Measurements from ENCODE around the gene DTX3. TPM values are rescaled to one million over a fixed set of nuclear protein-coding genes. Genes with fewer than 3 reads are reported as not detected.

The DTX3 gene
- total and polyA plus RNA-seq, 10 donors, result 13.7 to 30.7 (median 21.6) TPM

DNA sequence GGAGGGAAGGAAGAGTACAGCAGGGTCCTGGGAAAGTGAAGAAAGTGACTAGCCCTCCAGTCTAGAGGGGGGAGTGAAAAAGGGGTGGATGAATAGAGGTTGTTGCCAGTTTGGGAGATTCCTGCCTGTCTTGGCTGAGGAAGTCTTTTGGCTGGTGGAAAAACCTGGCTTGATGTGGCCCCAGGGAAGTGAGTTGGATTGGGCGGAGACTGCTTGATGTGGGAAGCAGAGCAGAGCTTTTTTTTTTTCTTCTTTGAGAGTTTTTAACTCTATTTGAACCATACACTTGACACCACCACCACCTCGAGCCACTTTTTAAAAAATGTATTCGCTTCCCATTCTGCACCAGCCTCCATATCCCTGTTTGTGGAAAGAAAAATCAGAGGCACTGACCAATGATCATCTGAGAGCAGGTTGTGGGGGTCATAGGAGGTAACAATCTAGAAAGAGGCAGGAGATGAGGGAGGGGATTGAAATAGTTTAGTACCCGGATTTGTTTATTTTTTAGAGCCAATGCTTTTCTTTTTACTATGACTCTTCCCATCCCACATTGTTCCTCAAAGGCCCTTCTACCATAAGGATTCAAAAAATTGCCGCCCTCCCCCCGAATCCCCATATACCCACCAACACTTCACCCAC lies 690 bp upstream of the DTX3 start:
- WGBS, 5 donors, result 50 to 58% (median 50%) methylated on average over 6 of the region's 6 CpGs
- peak overlapping the region; percentile 57 to 89 (median 82) for H3K27ac ChIP-seq
- no peaks in the 10 kb centered on the region for H3K9me3 ChIP-seq
- intact Hi-C loops (cut with DNase I; ENCODE audit: low total_unique reads), result no loop called here
- peaks cover 0 to 33% (median 7%) of the 10 kb centered on the region in 7 donors for H3K27me3 ChIP-seq (replicated peaks in 1 of 7)
- H3K4me3 ChIP-seq, result peak overlapping the region; percentile 44 to 81 (median 50)
- TF ChIP-seq, protein P1, sequence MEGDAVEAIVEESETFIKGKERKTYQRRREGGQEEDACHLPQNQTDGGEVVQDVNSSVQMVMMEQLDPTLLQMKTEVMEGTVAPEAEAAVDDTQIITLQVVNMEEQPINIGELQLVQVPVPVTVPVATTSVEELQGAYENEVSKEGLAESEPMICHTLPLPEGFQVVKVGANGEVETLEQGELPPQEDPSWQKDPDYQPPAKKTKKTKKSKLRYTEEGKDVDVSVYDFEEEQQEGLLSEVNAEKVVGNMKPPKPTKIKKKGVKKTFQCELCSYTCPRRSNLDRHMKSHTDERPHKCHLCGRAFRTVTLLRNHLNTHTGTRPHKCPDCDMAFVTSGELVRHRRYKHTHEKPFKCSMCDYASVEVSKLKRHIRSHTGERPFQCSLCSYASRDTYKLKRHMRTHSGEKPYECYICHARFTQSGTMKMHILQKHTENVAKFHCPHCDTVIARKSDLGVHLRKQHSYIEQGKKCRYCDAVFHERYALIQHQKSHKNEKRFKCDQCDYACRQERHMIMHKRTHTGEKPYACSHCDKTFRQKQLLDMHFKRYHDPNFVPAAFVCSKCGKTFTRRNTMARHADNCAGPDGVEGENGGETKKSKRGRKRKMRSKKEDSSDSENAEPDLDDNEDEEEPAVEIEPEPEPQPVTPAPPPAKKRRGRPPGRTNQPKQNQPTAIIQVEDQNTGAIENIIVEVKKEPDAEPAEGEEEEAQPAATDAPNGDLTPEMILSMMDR (IDR thresholded peaks at IDR 0.05 in 8 of 11, conservative IDR thresholded peaks at IDR 0.05 in 3 of 11), result no peak
- TF ChIP-seq POLR2AphosphoS5 (IDR thresholded peaks at IDR 0.05), result peak in 1 of 3 donors; percentile 16
- peaks cover 3 to 36% (median 24%) of the 10 kb centered on the region in 6 donors for H3K4me1 ChIP-seq
- no peak for DNase-seq
- peaks cover 0 to 56% (median 28%) of the 10 kb centered on the region in 6 donors for H3K36me3 ChIP-seq

DNA sequence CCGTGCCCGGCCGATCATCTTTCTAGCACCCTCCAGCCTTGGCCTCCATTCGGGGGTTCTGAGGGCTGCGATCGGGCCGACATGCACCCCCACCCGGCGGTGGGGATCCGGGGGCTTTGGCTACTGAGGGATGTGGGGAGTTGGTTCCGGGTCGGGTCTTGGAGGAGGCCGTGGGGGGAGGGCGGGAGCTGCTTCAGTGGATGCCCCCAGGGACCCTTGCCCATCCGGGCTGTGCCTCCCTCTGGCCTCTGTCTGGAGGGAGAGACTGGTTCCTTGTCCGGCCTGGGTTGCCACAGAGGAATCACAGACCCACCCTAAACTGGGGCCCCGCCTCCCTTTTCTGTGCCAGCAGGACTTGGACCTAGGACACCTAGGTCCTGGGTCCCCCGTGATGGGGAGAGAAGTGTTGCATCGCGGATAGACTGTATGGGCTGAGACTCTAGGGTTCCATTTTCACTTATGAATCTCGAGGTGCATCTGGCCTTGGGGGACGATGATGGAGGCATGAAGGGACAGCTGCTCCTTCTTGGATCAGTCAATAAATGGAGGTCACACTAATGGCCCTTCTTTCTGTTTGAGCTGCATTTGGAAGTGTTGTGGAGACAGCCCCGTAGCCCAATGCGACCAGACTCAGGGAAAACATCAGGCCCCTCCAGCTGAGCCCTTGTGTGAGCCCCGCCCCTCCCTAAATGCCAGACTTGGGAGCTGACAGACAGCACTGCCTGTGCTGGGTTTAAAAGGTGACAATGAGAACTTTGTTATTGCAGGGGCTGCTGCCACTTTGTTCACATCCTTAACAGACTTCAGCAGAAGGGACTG lies 577 bp downstream of the DTX3 start:
- Histone ChIP-seq H3K36me3 (peaks cover 0 to 43% (median 15%) of the 10 kb centered on the region in 6 donors), H3K9me3 (no peaks in the 10 kb centered on the region), H3K4me1 (peaks cover 4 to 41% (median 29%) of the 10 kb centered on the region in 6 donors), H3K27me3 (replicated peaks in 1 of 7) (peaks cover 0 to 43% (median 13%) of the 10 kb centered on the region in 7 donors), H3K4me3 (peak overlapping the region; percentile 44 to 81 (median 50)), H3K27ac (peak overlapping the region; percentile 57 to 89 (median 82))
- TF ChIP-seq POLR2AphosphoS5 (IDR thresholded peaks at IDR 0.05) (no peak), POLR2A (IDR thresholded peaks at IDR 0.05) (no peak)
- TF ChIP-seq, protein P1 (IDR thresholded peaks at IDR 0.05 in 8 of 11, conservative IDR thresholded peaks at IDR 0.05 in 3 of 11), result no peak
- intact Hi-C loops (cut with DNase I; ENCODE audit: low total_unique reads), result no loop called here
- no peak for DNase-seq
- WGBS, 5 donors, result 16 to 42% (median 19%) methylated on average over 12 to 25 of the region's 25 CpGs

DNA sequence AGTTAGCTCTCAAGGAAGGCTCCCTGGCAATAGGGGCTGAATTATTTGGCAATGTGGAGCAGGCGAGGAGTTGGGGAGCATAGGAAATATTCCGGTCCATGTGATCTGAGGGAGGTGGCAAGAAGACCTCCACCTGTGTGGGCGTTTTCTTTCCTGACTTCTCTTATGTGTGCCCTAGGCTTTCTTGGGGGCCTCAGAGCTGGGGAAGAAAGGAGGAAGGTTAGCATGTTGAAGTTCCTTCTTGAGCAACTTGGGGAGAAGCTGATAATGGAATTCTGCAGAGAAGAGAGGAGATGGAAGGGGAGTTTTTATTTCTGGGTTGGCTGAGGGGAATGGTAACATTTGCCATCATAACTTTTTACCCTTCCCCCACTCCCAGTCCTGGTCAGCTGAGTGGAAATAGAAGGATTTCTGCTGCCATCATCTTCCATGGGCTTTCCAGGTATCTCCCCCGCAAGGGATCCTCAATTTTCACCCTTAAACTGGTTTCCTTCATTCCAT lies 1.2 kb downstream of the DTX3 start:
- H3K27me3 ChIP-seq (replicated peaks in 1 of 7), result peaks cover 0 to 50% (median 20%) of the 10 kb centered on the region in 7 donors
- peak overlapping the region in 2 of 8 donors; percentile 44 to 81 for H3K4me3 ChIP-seq
- H3K4me1 ChIP-seq, result peaks cover 10 to 48% (median 36%) of the 10 kb centered on the region in 6 donors
- intact Hi-C loops (cut with DNase I; ENCODE audit: low total_unique reads), result no loop called here
- H3K27ac ChIP-seq, result peak overlapping the region in 3 of 8 donors; percentile 83 to 89 (median 88)
- WGBS, 5 donors, result 75 to 88% (median 85%) methylated on average over 4 of the region's 4 CpGs
- peaks cover 0 to 36% (median 9%) of the 10 kb centered on the region in 6 donors for H3K36me3 ChIP-seq
- no peak for TF ChIP-seq POLR2A (IDR thresholded peaks at IDR 0.05)
- TF ChIP-seq, protein P1 (IDR thresholded peaks at IDR 0.05 in 8 of 11, conservative IDR thresholded peaks at IDR 0.05 in 3 of 11), result no peak
- TF ChIP-seq POLR2AphosphoS5 (IDR thresholded peaks at IDR 0.05), result no peak
- no peak for DNase-seq
- no peaks in the 10 kb centered on the region for H3K9me3 ChIP-seq
